Nephron (organoid): ENCODE measurements around the gene HM13.
"Not testable (repeated sequence)": the region's sequence is repeated elsewhere in the genome, so short reads cannot be mapped to it uniquely, and the experiment has no call there.

ENCODE experiments used
- H3K27ac Mint-ChIP-seq, 3 experiments: 2 replicates each; pipeline ENCODE4 v1.8.0; 2020; ENCODE audit warnings: mixed read lengths in 3 of 3, mild to moderate bottlenecking in 2 of 3, moderate library complexity in 1 of 3
- H3K27me3 Mint-ChIP-seq: 2 replicates; pipeline ENCODE4 v1.8.0; 2021; ENCODE audit warnings: low read depth, mild to moderate bottlenecking, moderate library complexity, mixed read lengths
- H3K36me3 Mint-ChIP-seq: 2 replicates; pipeline ENCODE4 v1.8.0; 2020; ENCODE audit warnings: low read depth, mixed read lengths
- H3K4me1 Mint-ChIP-seq: 2 replicates; pipeline ENCODE4 v1.8.0; 2020; ENCODE audit warnings: mixed read lengths
- H3K4me3 Mint-ChIP-seq, 3 experiments: 2 replicates each; pipeline ENCODE4 v1.8.0; 2020; ENCODE audit warnings: mild to moderate bottlenecking in 3 of 3, mixed read lengths in 3 of 3, moderate library complexity in 2 of 3
- H3K9me3 Mint-ChIP-seq: 2 replicates; pipeline ENCODE4 v1.8.0; 2020; ENCODE audit warnings: mixed read lengths
- TF ChIP-seq, protein P1 (sequence below), 3 experiments: fragments of 200-600 bp; sonication (generic); IDR thresholded peaks; one replicate each; pipeline ENCODE4 v1.5.0; 2021; ENCODE audit warnings: antibody characterized with exemption in 3 of 3; ENCODE audit not compliant: unreplicated experiment in 3 of 3

Gene HM13

DNA sequence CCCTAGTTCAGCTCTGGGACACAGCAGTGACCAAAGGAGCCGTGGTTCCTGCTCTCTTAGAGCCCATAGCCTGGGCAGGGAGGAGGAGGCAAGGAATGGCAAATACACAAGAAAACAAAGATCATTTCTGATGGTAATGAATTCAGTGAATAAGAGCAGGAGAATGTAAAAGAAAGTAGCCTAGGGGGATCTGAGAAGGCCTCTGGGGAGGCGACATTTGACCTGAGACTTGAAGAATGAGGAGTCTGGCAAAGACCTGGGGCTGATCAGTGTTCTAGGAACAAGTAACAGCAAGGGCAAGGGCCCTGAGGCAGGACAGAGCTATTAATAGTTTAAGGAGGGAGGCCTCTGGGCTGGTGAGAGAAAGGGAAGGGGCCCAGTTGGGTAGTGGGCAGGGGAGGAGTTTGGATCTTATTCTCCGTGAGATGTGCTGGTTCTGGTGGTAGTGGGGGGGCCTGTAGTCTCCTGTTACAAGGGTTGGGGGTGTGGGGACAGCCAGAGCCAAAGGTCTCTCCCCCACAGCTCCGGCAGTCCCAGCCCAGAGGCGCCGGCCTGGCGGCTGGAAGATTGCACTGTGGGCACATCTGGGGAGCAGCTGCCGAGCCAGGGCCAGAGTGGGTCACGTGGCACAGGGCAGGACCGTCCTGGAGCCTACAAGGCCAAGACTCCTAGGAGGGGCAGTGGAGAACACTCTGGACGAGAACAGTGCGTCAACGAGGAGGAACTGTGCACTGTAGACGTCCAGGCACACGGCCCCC lies 81.6 kb downstream of the HM13 start:
- no peaks in the 10 kb centered on the region for H3K36me3 Mint-ChIP-seq
- no peaks in the 10 kb centered on the region for H3K9me3 Mint-ChIP-seq
- H3K27ac Mint-ChIP-seq = peak overlapping the region; percentile 86 to 95 (median 92)
- peak overlapping the region in 1 of 3 experiments; percentile 40 for H3K4me3 Mint-ChIP-seq
- TF ChIP-seq, protein P1, sequence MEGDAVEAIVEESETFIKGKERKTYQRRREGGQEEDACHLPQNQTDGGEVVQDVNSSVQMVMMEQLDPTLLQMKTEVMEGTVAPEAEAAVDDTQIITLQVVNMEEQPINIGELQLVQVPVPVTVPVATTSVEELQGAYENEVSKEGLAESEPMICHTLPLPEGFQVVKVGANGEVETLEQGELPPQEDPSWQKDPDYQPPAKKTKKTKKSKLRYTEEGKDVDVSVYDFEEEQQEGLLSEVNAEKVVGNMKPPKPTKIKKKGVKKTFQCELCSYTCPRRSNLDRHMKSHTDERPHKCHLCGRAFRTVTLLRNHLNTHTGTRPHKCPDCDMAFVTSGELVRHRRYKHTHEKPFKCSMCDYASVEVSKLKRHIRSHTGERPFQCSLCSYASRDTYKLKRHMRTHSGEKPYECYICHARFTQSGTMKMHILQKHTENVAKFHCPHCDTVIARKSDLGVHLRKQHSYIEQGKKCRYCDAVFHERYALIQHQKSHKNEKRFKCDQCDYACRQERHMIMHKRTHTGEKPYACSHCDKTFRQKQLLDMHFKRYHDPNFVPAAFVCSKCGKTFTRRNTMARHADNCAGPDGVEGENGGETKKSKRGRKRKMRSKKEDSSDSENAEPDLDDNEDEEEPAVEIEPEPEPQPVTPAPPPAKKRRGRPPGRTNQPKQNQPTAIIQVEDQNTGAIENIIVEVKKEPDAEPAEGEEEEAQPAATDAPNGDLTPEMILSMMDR (IDR thresholded peaks at IDR 0.05; ENCODE audit: unreplicated experiment in 3 of 3) = no peak
- peaks cover 16% of the 10 kb centered on the region for H3K4me1 Mint-ChIP-seq
- no peaks in the 10 kb centered on the region for H3K27me3 Mint-ChIP-seq

DNA sequence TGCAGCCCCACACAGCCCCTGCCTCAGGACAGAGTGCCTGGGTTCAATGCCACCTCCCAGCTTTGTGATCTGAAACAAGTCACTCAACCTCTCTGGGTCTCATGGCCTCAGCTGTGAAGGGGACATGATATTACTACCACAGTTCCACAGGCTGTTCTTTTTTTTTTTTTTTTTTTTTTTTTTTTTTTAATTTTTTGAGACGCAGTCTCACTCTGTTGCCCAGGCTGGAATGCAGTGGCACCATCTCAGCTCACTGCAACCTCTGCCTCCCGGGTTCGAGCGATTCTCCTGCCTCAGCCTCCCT lies 82.1 kb downstream of the HM13 start:
- H3K4me1 Mint-ChIP-seq = peaks cover 16% of the 10 kb centered on the region
- not testable (repeated sequence) for H3K4me3 Mint-ChIP-seq, H3K9me3 Mint-ChIP-seq, H3K27me3 Mint-ChIP-seq, H3K36me3 Mint-ChIP-seq
- peak overlapping the region; percentile 86 to 95 (median 92) for H3K27ac Mint-ChIP-seq

DNA sequence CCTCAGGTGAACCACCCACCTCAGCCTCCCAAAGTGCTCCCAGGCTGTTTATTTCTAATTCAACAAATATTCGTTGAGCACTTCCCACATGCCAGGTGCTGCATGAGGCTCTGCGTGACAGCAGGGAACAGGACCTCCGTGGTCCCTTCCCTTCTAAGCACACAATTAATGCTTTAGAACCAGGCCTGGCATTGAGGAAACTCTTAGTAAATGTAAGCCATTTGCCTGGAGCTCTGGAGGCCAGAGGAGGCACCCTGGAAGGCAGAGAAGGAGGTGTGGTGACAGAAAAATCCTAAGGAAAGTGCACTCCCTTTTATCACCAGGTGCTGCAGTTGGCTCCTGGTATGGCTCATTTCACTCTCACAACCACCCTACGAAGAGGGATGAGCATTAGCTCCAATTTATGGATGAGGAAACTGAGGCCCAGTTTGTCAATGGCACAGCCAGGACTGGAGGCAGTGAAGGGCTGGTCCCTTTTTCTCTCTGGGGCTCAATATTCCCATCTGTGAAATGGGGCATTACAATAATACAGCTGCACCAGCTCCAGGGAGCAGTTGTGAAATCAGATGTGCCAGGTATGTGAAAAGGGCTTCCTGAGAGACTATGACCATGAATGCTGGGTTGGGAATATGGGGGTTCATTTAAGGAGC lies 82.7 kb downstream of the HM13 start:
- no peak overlapping the region for H3K4me3 Mint-ChIP-seq
- no peaks in the 10 kb centered on the region for H3K27me3 Mint-ChIP-seq
- TF ChIP-seq, protein P1 (IDR thresholded peaks at IDR 0.05; ENCODE audit: unreplicated experiment in 3 of 3) = no peak
- H3K9me3 Mint-ChIP-seq = no peaks in the 10 kb centered on the region
- peaks cover 16% of the 10 kb centered on the region for H3K4me1 Mint-ChIP-seq
- H3K36me3 Mint-ChIP-seq = no peaks in the 10 kb centered on the region
- peak overlapping the region; percentile 74 to 95 (median 86) for H3K27ac Mint-ChIP-seq

DNA sequence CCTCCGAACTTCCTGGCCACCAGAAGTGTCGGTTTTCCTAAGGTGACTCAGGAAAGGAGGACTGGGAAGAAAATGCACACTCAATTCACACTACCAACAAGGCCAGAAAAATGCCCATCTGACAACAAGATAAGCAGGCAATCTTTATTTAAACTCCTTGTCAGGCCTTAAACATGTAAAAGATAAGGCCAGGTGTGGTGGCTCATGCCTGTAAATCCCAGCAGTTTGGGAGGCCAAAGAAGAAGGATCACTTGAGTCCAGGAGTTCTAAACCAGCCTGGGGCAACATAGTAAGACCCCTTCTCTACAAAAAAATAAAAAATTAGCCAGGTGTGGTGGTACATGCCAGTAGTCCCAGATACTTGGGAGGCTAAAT lies 83.2 kb downstream of the HM13 start:
- H3K36me3 Mint-ChIP-seq = no peaks in the 10 kb centered on the region
- no peak overlapping the region for H3K4me3 Mint-ChIP-seq
- H3K4me1 Mint-ChIP-seq = peaks cover 17% of the 10 kb centered on the region
- no peaks in the 10 kb centered on the region for H3K9me3 Mint-ChIP-seq
- H3K27ac Mint-ChIP-seq = peak overlapping the region; percentile 74 to 95 (median 86)
- no peaks in the 10 kb centered on the region for H3K27me3 Mint-ChIP-seq
- TF ChIP-seq, protein P1 (IDR thresholded peaks at IDR 0.05; ENCODE audit: unreplicated experiment in 3 of 3) = no peak

DNA sequence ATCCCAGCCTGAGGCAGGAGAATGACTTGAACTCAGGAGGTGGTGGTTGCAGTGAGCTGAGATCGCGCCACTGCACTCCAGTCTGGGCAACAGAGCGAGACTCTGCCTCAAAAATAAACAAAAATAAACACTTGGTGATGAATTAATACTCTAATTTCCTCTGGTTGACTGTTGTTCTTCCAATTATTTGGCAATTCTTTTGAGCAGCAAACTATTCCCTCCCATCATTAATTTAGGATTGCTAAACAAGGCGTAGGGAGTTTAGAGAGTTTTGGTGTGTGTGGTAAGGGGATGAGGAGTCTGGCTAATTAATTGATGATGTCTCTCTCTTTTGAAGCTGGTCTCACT lies 88.2 kb downstream of the HM13 start:
- TF ChIP-seq, protein P1 (IDR thresholded peaks at IDR 0.05; ENCODE audit: unreplicated experiment in 3 of 3) = no peak
- Mint-ChIP-seq H3K4me3 (peak overlapping the region; percentile 72 to 82 (median 77)), H3K36me3 (peaks cover 13% of the 10 kb centered on the region), H3K9me3 (no peaks in the 10 kb centered on the region), H3K27ac (peak overlapping the region; percentile 95 to 99 (median 96)), H3K27me3 (peaks cover 3% of the 10 kb centered on the region), H3K4me1 (peaks cover 22% of the 10 kb centered on the region)

DNA sequence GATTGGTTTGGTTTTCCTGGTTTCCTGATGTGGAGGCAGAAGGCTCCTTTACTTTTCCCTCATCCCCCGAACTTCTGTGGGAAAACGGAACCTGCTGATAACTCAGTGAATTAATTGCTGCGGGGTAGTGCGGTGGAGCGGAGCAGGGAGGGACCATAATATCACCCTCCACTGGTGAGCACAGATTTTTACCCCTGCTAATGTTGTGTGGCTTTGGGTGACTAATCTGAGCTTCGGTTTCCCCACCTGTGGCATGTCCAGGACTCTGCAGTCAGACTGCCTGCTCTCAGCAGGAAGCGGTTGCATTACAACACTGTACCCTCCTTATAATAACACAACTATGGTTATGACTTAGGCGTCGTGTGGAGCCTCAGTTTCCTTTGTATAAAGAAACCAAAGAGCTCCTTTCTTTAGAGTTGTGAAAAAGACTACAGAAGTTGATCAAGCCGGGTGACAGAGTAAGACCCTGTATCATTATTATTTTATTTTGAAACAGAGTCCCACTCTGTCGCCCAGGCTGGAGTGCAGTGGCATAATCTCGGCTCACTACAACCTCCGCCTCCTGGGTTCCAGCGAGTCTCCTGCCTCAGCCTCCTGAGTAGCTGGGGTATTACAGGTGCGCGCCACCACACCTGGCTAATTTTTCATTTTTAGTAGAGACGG lies 88.7 kb downstream of the HM13 start:
- Mint-ChIP-seq H3K36me3 (peaks cover 13% of the 10 kb centered on the region), H3K4me3 (peak overlapping the region; percentile 72 to 82 (median 77)), H3K27ac (peak overlapping the region; percentile 95 to 99 (median 96)), H3K4me1 (peaks cover 27% of the 10 kb centered on the region), H3K9me3 (no peaks in the 10 kb centered on the region), H3K27me3 (peaks cover 3% of the 10 kb centered on the region)
- TF ChIP-seq, protein P1 (IDR thresholded peaks at IDR 0.05; ENCODE audit: unreplicated experiment in 3 of 3) = no peak
